ENCODE results near the gene CCDC152. TPM values are rescaled to one million over a fixed set of nuclear protein-coding genes. Genes with fewer than 3 reads are reported as not detected.

Gene CCDC152
- total and polyA plus RNA-seq, 7 experiments from 2014 or later: 0.70 to 6.1 (median 3.0) TPM

- DNase-seq: no peak
- ATAC-seq: no peak
- Mint-ChIP-seq H3K36me3 (peaks cover 0 to 18% (median 6%) of the 10 kb centered on the region in 5 donors), H3K27me3 (no peaks in the 10 kb centered on the region), H3K4me3 (no peak overlapping the region), H3K27ac (no peak overlapping the region), H3K4me1 (no peaks in the 10 kb centered on the region), H3K9me3 (peaks cover 0 to 10% (median 0%) of the 10 kb centered on the region in 11 donors)
- ChIA-PET CTCF (no interaction called here), POLR2A (no interaction called here)
- Histone ChIP-seq H3K27ac (ENCODE audit: low read depth, low read length) (no peak overlapping the region), H3K36me3 (ENCODE audit: control insufficient read depth in 2 of 3, insufficient read depth in 3 of 3, low read length in 3 of 3) (no peaks in the 10 kb centered on the region), H3K4me3 (ENCODE audit: low read length) (no peak overlapping the region), H3K27me3 (ENCODE audit: control insufficient read depth in 2 of 2, insufficient read depth in 2 of 2, low read length in 2 of 2) (no peaks in the 10 kb centered on the region), H3K9me3 (ENCODE audit: control insufficient read depth in 2 of 3, low read length in 3 of 3) (no peaks in the 10 kb centered on the region), H3K4me1 (ENCODE audit: control insufficient read depth in 2 of 2, insufficient read depth in 2 of 2, low read length in 2 of 2) (no peaks in the 10 kb centered on the region)
- intact Hi-C loops (cut with micrococcal nuclease): no loop called here
Measured at GRCh38 chr5:42800748-42801330, 44.2 kb downstream of the CCDC152 start.

DNA sequence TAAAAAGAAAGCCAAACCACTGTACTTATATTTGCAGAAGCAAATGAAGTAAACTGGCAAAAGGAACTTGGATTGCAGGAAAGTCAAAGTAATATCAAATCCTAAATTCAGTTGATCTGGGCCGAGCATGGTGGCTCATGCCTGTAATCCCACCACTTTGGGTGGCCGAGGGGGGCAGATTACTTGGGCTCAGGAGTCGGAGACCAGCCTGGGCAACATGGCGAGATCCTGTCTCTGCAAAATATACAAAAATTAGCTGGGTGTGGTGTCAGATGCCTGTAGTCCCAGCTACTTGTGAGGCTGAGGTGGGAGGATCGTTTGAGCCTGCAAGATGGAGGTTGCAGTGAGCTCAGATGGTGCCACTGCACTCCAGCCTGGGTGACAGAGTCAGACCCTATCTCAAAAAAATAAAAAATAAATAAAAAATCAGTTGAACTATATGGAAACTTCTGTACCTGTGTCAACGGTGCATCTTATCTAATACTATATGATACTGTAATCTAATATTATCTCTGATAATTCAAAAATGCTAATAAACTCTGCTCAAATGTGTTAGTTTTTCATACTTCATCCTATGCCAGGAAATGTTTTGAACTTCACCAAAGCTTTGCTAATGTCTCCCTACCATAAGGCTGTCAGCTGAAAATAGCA is 45.0 kb downstream of the CCDC152 start:
- Histone ChIP-seq H3K27ac (ENCODE audit: low read depth, low read length) (no peak overlapping the region), H3K4me1 (ENCODE audit: control insufficient read depth in 2 of 2, insufficient read depth in 2 of 2, low read length in 2 of 2) (no peaks in the 10 kb centered on the region), H3K4me3 (ENCODE audit: low read length) (no peak overlapping the region), H3K27me3 (ENCODE audit: control insufficient read depth in 2 of 2, insufficient read depth in 2 of 2, low read length in 2 of 2) (no peaks in the 10 kb centered on the region), H3K36me3 (ENCODE audit: control insufficient read depth in 2 of 3, insufficient read depth in 3 of 3, low read length in 3 of 3) (no peaks in the 10 kb centered on the region), H3K9me3 (ENCODE audit: control insufficient read depth in 2 of 3, low read length in 3 of 3) (no peaks in the 10 kb centered on the region)
- Mint-ChIP-seq H3K36me3 (peaks cover 0 to 18% (median 6%) of the 10 kb centered on the region in 5 donors), H3K27ac (no peak overlapping the region), H3K9me3 (peaks cover 0 to 10% (median 0%) of the 10 kb centered on the region in 11 donors), H3K27me3 (no peaks in the 10 kb centered on the region), H3K4me3 (no peak overlapping the region), H3K4me1 (peaks cover 0 to 2% (median 0%) of the 10 kb centered on the region in 7 donors)
- no peak for ATAC-seq
- ChIA-PET POLR2A (no interaction called here), CTCF (no interaction called here)
- DNase-seq: no peak
- intact Hi-C loops (cut with micrococcal nuclease): no loop called here

GRCh38 chr5:42804717-42805339 is 48.2 kb downstream of the CCDC152 start:
- peaks cover 0 to 2% (median 0%) of the 10 kb centered on the region in 11 donors for H3K9me3 Mint-ChIP-seq
- POLR2A ChIA-PET: no interaction called here
- Histone ChIP-seq H3K9me3 (ENCODE audit: control insufficient read depth in 2 of 3, low read length in 3 of 3) (no peaks in the 10 kb centered on the region), H3K27ac (ENCODE audit: low read depth, low read length) (no peak overlapping the region), H3K4me1 (ENCODE audit: control insufficient read depth in 2 of 2, insufficient read depth in 2 of 2, low read length in 2 of 2) (no peaks in the 10 kb centered on the region), H3K4me3 (ENCODE audit: low read length) (no peak overlapping the region), H3K27me3 (ENCODE audit: control insufficient read depth in 2 of 2, insufficient read depth in 2 of 2, low read length in 2 of 2) (no peaks in the 10 kb centered on the region), H3K36me3 (ENCODE audit: control insufficient read depth in 2 of 3, insufficient read depth in 3 of 3, low read length in 3 of 3) (no peaks in the 10 kb centered on the region)
- H3K27me3 Mint-ChIP-seq: no peaks in the 10 kb centered on the region
- no peak for DNase-seq
- ATAC-seq: no peak
- intact Hi-C loops (cut with micrococcal nuclease): no loop called here
- peaks cover 0 to 2% (median 0%) of the 10 kb centered on the region in 7 donors for H3K4me1 Mint-ChIP-seq
- H3K27ac Mint-ChIP-seq: no peak overlapping the region
- CTCF ChIA-PET: no interaction called here
- no peak overlapping the region for H3K4me3 Mint-ChIP-seq
- H3K36me3 Mint-ChIP-seq: peaks cover 0 to 4% (median 0%) of the 10 kb centered on the region in 5 donors

GRCh38 chr5:42806004-42806700 is 49.5 kb downstream of the CCDC152 start:
- H3K4me1 ChIP-seq (ENCODE audit: control insufficient read depth in 2 of 2, insufficient read depth in 2 of 2, low read length in 2 of 2): no peaks in the 10 kb centered on the region
- ChIA-PET CTCF (no interaction called here), POLR2A (no interaction called here)
- Mint-ChIP-seq H3K27me3 (no peaks in the 10 kb centered on the region), H3K4me1 (peaks cover 0 to 2% (median 0%) of the 10 kb centered on the region in 7 donors), H3K9me3 (peaks cover 0 to 2% (median 0%) of the 10 kb centered on the region in 11 donors), H3K27ac (no peak overlapping the region), H3K36me3 (peaks cover 0 to 4% (median 0%) of the 10 kb centered on the region in 5 donors), H3K4me3 (no peak overlapping the region)
- no peak overlapping the region for H3K27ac ChIP-seq (ENCODE audit: low read depth, low read length)
- DNase-seq (no peak), ATAC-seq (no peak)
- no peaks in the 10 kb centered on the region for H3K9me3 ChIP-seq (ENCODE audit: control insufficient read depth in 2 of 3, low read length in 3 of 3)
- H3K27me3 ChIP-seq (ENCODE audit: control insufficient read depth in 2 of 2, insufficient read depth in 2 of 2, low read length in 2 of 2): no peaks in the 10 kb centered on the region
- H3K4me3 ChIP-seq (ENCODE audit: low read length): no peak overlapping the region
- intact Hi-C loops (cut with micrococcal nuclease): no loop called here
- no peaks in the 10 kb centered on the region for H3K36me3 ChIP-seq (ENCODE audit: control insufficient read depth in 2 of 3, insufficient read depth in 3 of 3, low read length in 3 of 3)

GRCh38 chr5:42806701-42807262 is 50.2 kb downstream of the CCDC152 start:
- H3K27me3 Mint-ChIP-seq: no peaks in the 10 kb centered on the region
- H3K4me3 Mint-ChIP-seq: no peak overlapping the region
- CTCF ChIA-PET: no interaction called here
- no peaks in the 10 kb centered on the region for H3K4me1 ChIP-seq (ENCODE audit: control insufficient read depth in 2 of 2, insufficient read depth in 2 of 2, low read length in 2 of 2)
- H3K36me3 Mint-ChIP-seq: peaks cover 0 to 4% (median 0%) of the 10 kb centered on the region in 5 donors
- DNase-seq (no peak), ATAC-seq (no peak)
- H3K9me3 ChIP-seq (ENCODE audit: control insufficient read depth in 2 of 3, low read length in 3 of 3): no peaks in the 10 kb centered on the region
- peaks cover 0 to 2% (median 0%) of the 10 kb centered on the region in 11 donors for H3K9me3 Mint-ChIP-seq
- H3K27me3 ChIP-seq (ENCODE audit: control insufficient read depth in 2 of 2, insufficient read depth in 2 of 2, low read length in 2 of 2): no peaks in the 10 kb centered on the region
- peaks cover 0 to 3% (median 1%) of the 10 kb centered on the region in 7 donors for H3K4me1 Mint-ChIP-seq
- no peak overlapping the region for H3K4me3 ChIP-seq (ENCODE audit: low read length)
- no peak overlapping the region for H3K27ac Mint-ChIP-seq
- H3K27ac ChIP-seq (ENCODE audit: low read depth, low read length): no peak overlapping the region
- intact Hi-C loops (cut with micrococcal nuclease): no loop called here
- POLR2A ChIA-PET: no interaction called here
- H3K36me3 ChIP-seq (ENCODE audit: control insufficient read depth in 2 of 3, insufficient read depth in 3 of 3, low read length in 3 of 3): no peaks in the 10 kb centered on the region

- no peaks in the 10 kb centered on the region for H3K36me3 ChIP-seq (ENCODE audit: control insufficient read depth in 2 of 3, insufficient read depth in 3 of 3, low read length in 3 of 3)
- ATAC-seq: no peak
- H3K36me3 Mint-ChIP-seq: peaks cover 0 to 4% (median 0%) of the 10 kb centered on the region in 5 donors
- H3K4me3 Mint-ChIP-seq: no peak overlapping the region
- peaks cover 0 to 2% (median 0%) of the 10 kb centered on the region in 11 donors for H3K9me3 Mint-ChIP-seq
- no peaks in the 10 kb centered on the region for H3K27me3 Mint-ChIP-seq
- ChIA-PET CTCF (no interaction called here), POLR2A (no interaction called here)
- intact Hi-C loops (cut with micrococcal nuclease): no loop called here
- H3K27me3 ChIP-seq (ENCODE audit: control insufficient read depth in 2 of 2, insufficient read depth in 2 of 2, low read length in 2 of 2): no peaks in the 10 kb centered on the region
- H3K27ac ChIP-seq (ENCODE audit: low read depth, low read length): no peak overlapping the region
- H3K4me1 Mint-ChIP-seq: peaks cover 0 to 10% (median 2%) of the 10 kb centered on the region in 7 donors
- H3K9me3 ChIP-seq (ENCODE audit: control insufficient read depth in 2 of 3, low read length in 3 of 3): no peaks in the 10 kb centered on the region
- no peak overlapping the region for H3K27ac Mint-ChIP-seq
- H3K4me3 ChIP-seq (ENCODE audit: low read length): no peak overlapping the region
- no peaks in the 10 kb centered on the region for H3K4me1 ChIP-seq (ENCODE audit: control insufficient read depth in 2 of 2, insufficient read depth in 2 of 2, low read length in 2 of 2)
- no peak for DNase-seq
Measured at GRCh38 chr5:42807722-42808447, 51.3 kb downstream of the CCDC152 start.
